GM12878 (cell line): Measurements from ENCODE around the gene GPBP1. TPM values are rescaled to one million over a fixed set of nuclear protein-coding genes. Genes with fewer than 3 reads are reported as not detected.

Experiments
- ATAC-seq: fragments of 200-7000 bp; cut with Tn5 transposase; 3 replicates; pipeline ENCODE4 v1.9.1; 2020; ENCODE audit warnings: mild to moderate bottlenecking, moderate library complexity
- BruUV-seq: library from RNA; stranded (reverse); fragments of 400-500 nt; replicated peaks from 2 replicates; lab custom pipeline; 2021; lab: Mats Ljungman, UMichigan
- CTCF ChIA-PET: fragments of 300-600 bp; sonication (Branson Sonifier 250); formaldehyde crosslinking; extraction: SDS; loops from one replicate; lab custom pipeline; 2021; ENCODE audit warnings: inconsistent platforms; lab: Yijun Ruan, JAX
- POLR2A ChIA-PET: fragments of 350-600 bp; formaldehyde crosslinking; extraction: SDS; loops from one replicate; lab custom pipeline; 2021; ENCODE audit warnings: inconsistent platforms; lab: Charles Lee
- RAD21 ChIA-PET: fragments of 300-600 bp; sonication (Branson Sonifier 250); formaldehyde crosslinking; loops from one replicate; lab custom pipeline; 2023; ENCODE audit warnings: antibody characterized with exemption; ENCODE audit not compliant: unreplicated experiment; lab: Charles Lee
- SMC1A ChIA-PET: fragments of 300-600 bp; sonication (Branson Sonifier 250); formaldehyde crosslinking; loops from one replicate; lab custom pipeline; 2023; ENCODE audit not compliant: unreplicated experiment, uncharacterized antibody; lab: Charles Lee
- DNase-seq: peaks from one replicate; pipeline ENCODE4 v3.0.0-alpha.2; 2011; ENCODE audit warnings: low read depth, low spot score
- FAIRE-seq: peaks from 3 replicates; lab custom pipeline; 2011; peaks lifted over from hg19 to GRCh38; lab: Jason Lieb, UNC
- H2AFZ ChIP-seq: 2 replicates; pipeline ENCODE4 v1.6.0; 2011; ENCODE audit warnings: low read depth, low read length, control low read depth; ENCODE audit not compliant: control insufficient read depth
- H3K27ac ChIP-seq: 2 replicates; pipeline ENCODE4 v1.5.1; 2011; ENCODE audit warnings: control low read depth; ENCODE audit not compliant: control insufficient read depth, insufficient read depth
- H3K27me3 ChIP-seq, 2 experiments: replicated peaks in 1 of 2; 2 replicates each; pipeline versions ENCODE4 v1.6.0 to v1.6.1; 2011; ENCODE audit warnings: low read length in 1 of 2; ENCODE audit not compliant: control insufficient read depth in 2 of 2, insufficient read depth in 2 of 2
- H3K36me3 ChIP-seq, 2 experiments: 2 replicates each; pipeline ENCODE4 v1.5.1; 2011; ENCODE audit warnings: low read length in 1 of 2; ENCODE audit not compliant: control insufficient read depth in 2 of 2, insufficient read depth in 2 of 2
- H3K4me1 ChIP-seq: 2 replicates; pipeline ENCODE4 v1.6.1; 2011; ENCODE audit warnings: mild to moderate bottlenecking, low read length, moderate library complexity, mixed read lengths; ENCODE audit not compliant: control insufficient read depth, insufficient read depth
- H3K4me2 ChIP-seq: 2 replicates; pipeline ENCODE4 v1.6.0; 2011; ENCODE audit warnings: control low read depth; ENCODE audit not compliant: control insufficient read depth, insufficient read depth
- H3K4me3 ChIP-seq: fragments of 200-600 bp; sonication (generic); 2 replicates; pipeline ENCODE4 v1.5.1; 2016
- H3K79me2 ChIP-seq: 2 replicates; pipeline ENCODE4 v1.6.0; 2011; ENCODE audit warnings: low read length; ENCODE audit not compliant: control insufficient read depth, insufficient read depth
- H3K9ac ChIP-seq: 2 replicates; pipeline ENCODE4 v1.8.0; 2011; ENCODE audit warnings: low read length, control low read depth, mixed read lengths; ENCODE audit not compliant: control insufficient read depth, insufficient read depth
- H3K9me3 ChIP-seq: replicated peaks from 3 replicates; pipeline ENCODE4 v1.5.1; 2011; ENCODE audit warnings: mild to moderate bottlenecking, low read length; ENCODE audit not compliant: control insufficient read depth, insufficient read depth
- H4K20me1 ChIP-seq: 2 replicates; pipeline ENCODE4 v1.6.0; 2011; ENCODE audit not compliant: control insufficient read depth, insufficient read depth
- CTCF ChIP-seq, 3 experiments: IDR thresholded peaks in 2 of 3; conservative IDR thresholded peaks in 1 of 3; 2 replicates each; pipeline ENCODE4 v1.5.1; 2011; ENCODE audit warnings: low read depth in 3 of 3, low read length in 3 of 3, mild to moderate bottlenecking in 3 of 3, control low read depth in 2 of 3, moderate library complexity in 2 of 3, inconsistent platforms in 1 of 3, mixed read lengths in 1 of 3; ENCODE audit not compliant: control insufficient read depth in 2 of 3, insufficient read depth in 1 of 3; ENCODE audit errors: extremely low read depth in 1 of 3
- DPF2 ChIP-seq: fragments of 450-650 bp; IDR thresholded peaks from 2 replicates; pipeline ENCODE4 v1.6.1; 2017; ENCODE audit warnings: mild to moderate bottlenecking
- EP300 ChIP-seq, 2 experiments: fragments of 150-350 bp in 1 of 2; IDR thresholded peaks; 2 replicates each; pipeline ENCODE4 v1.6.1; 2011 to 2012; ENCODE audit warnings: low read depth in 2 of 2, low read length in 2 of 2, borderline replicate concordance in 1 of 2, improper control_type of control experiment in 1 of 2, inconsistent platforms in 1 of 2; ENCODE audit not compliant: control insufficient read depth in 1 of 2
- FOXK2 ChIP-seq: fragments of 450-650 bp; IDR thresholded peaks from 2 replicates; pipeline ENCODE4 v1.6.1; 2017; ENCODE audit warnings: mild to moderate bottlenecking, moderate library complexity
- MLLT1 ChIP-seq: fragments of 450-650 bp; IDR thresholded peaks from 2 replicates; pipeline ENCODE4 v1.6.1; 2016; ENCODE audit warnings: mild to moderate bottlenecking
- MXI1 ChIP-seq: fragments of 150-350 bp; IDR thresholded peaks from 2 replicates; pipeline ENCODE4 v1.6.1; 2011; ENCODE audit warnings: low read depth, mild to moderate bottlenecking, inconsistent platforms, low read length, improper control_type of control experiment
- RAD21 ChIP-seq: IDR thresholded peaks from 2 replicates; pipeline ENCODE4 v1.6.1; 2011; ENCODE audit warnings: mild to moderate bottlenecking, low read depth, low read length, moderate library complexity; ENCODE audit not compliant: insufficient read depth
- USF1 ChIP-seq: IDR thresholded peaks from 2 replicates; pipeline ENCODE4 v1.6.1; 2011; ENCODE audit warnings: borderline replicate concordance, low read depth, mild to moderate bottlenecking, moderate library complexity, mixed read lengths, low read length; ENCODE audit not compliant: insufficient read depth; ENCODE audit errors: extremely low read length
- WGBS: methylation state at CpG from one replicate; pipeline ENCODE4 v1.1.6; 2016; ENCODE audit warnings: low lambda C conversion rate; ENCODE audit not compliant: insufficient replicate concordance, insufficient coverage; ENCODE audit errors: missing lambda C conversion rate; 5-methylcytosine and 5-hydroxymethylcytosine counted together
- in situ Hi-C: fragments of 300-500 bp; cut with MboI; formaldehyde crosslinking; loops from 9 replicates; pipeline ENCODE4 v1.14.3; 2018; ENCODE audit warnings: mixed read lengths
- intact Hi-C: fragments of 100-400 bp; cut with micrococcal nuclease; formaldehyde crosslinking; loops from one replicate; pipeline ENCODE4 v1.14.2; 2022; ENCODE audit not compliant: unreplicated experiment
- polyA plus RNA-seq, 11 experiments: library from polyadenylated mRNA; depleted of rRNA in 4 of 11; unstranded in 6 of 11; stranded (reverse) in 5 of 11; fragments of >200 nt; fragmentation: Nextera tagmentation in 4 of 11; fragmentation: Illumina TruSeq in 1 of 11; extraction: Ambion mirVana in 4 of 11; extraction: Trizol in 1 of 11; gene quantifications; 1 replicate in 1 of 11; 2 replicates in 10 of 11; pipeline versions ENCODE4 v1.2.1 to v1.2.3, GENCODE V29; 2011 to 2016; ENCODE audit warnings: inconsistent platforms in 2 of 11, missing spikeins in 2 of 11, low read depth in 1 of 11
- total RNA-seq, 4 experiments: library from RNA; depleted of rRNA in 3 of 4; stranded (reverse); fragments of >200 nt in 3 of 4; fragmentation: Illumina TruSeq in 1 of 4; extraction: Trizol in 1 of 4; gene quantifications; 2 replicates each; pipeline versions ENCODE4 v1.2.1 to v1.2.3, GENCODE V29; 2013 to 2021

GPBP1 gene
- total and polyA plus RNA-seq, 10 of the 15 experiments (the other 5 are each of a cell fraction or from before 2014, with no cell fraction given) = 27.0 to 96.2 (median 55.4) TPM

GRCh38 chr5:57304931-57305330 lies 131.1 kb downstream of the GPBP1 start (continued):
- TF ChIP-seq DPF2 (no peak), MXI1 (no peak), MLLT1 (no peak)

GRCh38 chr5:57306359-57306758 lies 132.5 kb downstream of the GPBP1 start:
- no TSS peak for BruUV-seq
- SMC1A ChIA-PET = no interaction called here
- no peak for FAIRE-seq
- Histone ChIP-seq H3K79me2 (no peaks in the 10 kb centered on the region), H2AFZ (no peak overlapping the region), H3K4me1 (no peaks in the 10 kb centered on the region), H3K4me2 (no peak overlapping the region), H3K27ac (no peak overlapping the region), H3K9ac (no peak overlapping the region), H3K9me3 (peaks cover 1% of the 10 kb centered on the region; the same call in 2 of the 3 replicates), H3K4me3 (no peak overlapping the region), H3K27me3 (no peaks in the 10 kb centered on the region; a peak in 1 of 4 replicates), H3K36me3 (no peaks in the 10 kb centered on the region), H4K20me1 (no peaks in the 10 kb centered on the region)
- TF ChIP-seq RAD21 (no peak), CTCF (IDR thresholded peaks at IDR 0.05 in 2 of 3, conservative IDR thresholded peaks at IDR 0.05 in 1 of 3; ENCODE audit: control insufficient read depth in 2 of 3, extremely low read depth in 1 of 3, insufficient read depth in 1 of 3, low read depth in 3 of 3, low read length in 3 of 3) (no peak), EP300 (IDR thresholded peaks at IDR 0.05; ENCODE audit: borderline replicate concordance in 1 of 2, control insufficient read depth in 1 of 2, low read depth in 2 of 2, low read length in 2 of 2) (no peak), FOXK2 (no peak), USF1 (no peak)
- no peak for DNase-seq
- WGBS = 28% methylated on average over 2 of the region's 2 CpGs
- intact Hi-C loops = no loop called here
- in situ Hi-C loops = no loop called here
- ATAC-seq = no peak
- RAD21 ChIA-PET = no interaction called here
- CTCF ChIA-PET = interaction anchor here (1.7 kb wide), 1 partner anchor 9 kb away, joined by 6 read pairs; no protein-coding TSS in a partner anchor
- POLR2A ChIA-PET = no interaction called here
